ENCODE measurements around the gene S100PBP. TPM values are rescaled to one million over a fixed set of nuclear protein-coding genes. Genes with fewer than 3 reads are reported as not detected.
"Not testable (repeated sequence)": the region's sequence is repeated elsewhere in the genome, so short reads cannot be mapped to it uniquely, and the experiment has no call there.

Gene S100PBP
- total RNA-seq, 1 donor from 2014 or later, result 66.1 TPM

GRCh38 chr1:32901823-32902534 lies 84.5 kb downstream of the S100PBP start:
- TF ChIP-seq, protein P1, sequence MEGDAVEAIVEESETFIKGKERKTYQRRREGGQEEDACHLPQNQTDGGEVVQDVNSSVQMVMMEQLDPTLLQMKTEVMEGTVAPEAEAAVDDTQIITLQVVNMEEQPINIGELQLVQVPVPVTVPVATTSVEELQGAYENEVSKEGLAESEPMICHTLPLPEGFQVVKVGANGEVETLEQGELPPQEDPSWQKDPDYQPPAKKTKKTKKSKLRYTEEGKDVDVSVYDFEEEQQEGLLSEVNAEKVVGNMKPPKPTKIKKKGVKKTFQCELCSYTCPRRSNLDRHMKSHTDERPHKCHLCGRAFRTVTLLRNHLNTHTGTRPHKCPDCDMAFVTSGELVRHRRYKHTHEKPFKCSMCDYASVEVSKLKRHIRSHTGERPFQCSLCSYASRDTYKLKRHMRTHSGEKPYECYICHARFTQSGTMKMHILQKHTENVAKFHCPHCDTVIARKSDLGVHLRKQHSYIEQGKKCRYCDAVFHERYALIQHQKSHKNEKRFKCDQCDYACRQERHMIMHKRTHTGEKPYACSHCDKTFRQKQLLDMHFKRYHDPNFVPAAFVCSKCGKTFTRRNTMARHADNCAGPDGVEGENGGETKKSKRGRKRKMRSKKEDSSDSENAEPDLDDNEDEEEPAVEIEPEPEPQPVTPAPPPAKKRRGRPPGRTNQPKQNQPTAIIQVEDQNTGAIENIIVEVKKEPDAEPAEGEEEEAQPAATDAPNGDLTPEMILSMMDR (IDR thresholded peaks at IDR 0.05; ENCODE audit: unreplicated experiment), result no peak
- peaks cover 42% of the 10 kb centered on the region for H3K27me3 Mint-ChIP-seq
- H3K4me1 Mint-ChIP-seq (ENCODE audit: low read depth), result no peaks in the 10 kb centered on the region
- peak overlapping the region; percentile 78 for H3K4me3 Mint-ChIP-seq (ENCODE audit: low read depth)
- no peaks in the 10 kb centered on the region for H3K9me3 Mint-ChIP-seq (ENCODE audit: low read depth)
- no peaks in the 10 kb centered on the region for H3K36me3 Mint-ChIP-seq (ENCODE audit: insufficient read depth)
- DNase-seq (ENCODE audit: low spot score, unreplicated experiment), result no peak
- peak overlapping the region; percentile 64 for H3K27ac Mint-ChIP-seq

DNA sequence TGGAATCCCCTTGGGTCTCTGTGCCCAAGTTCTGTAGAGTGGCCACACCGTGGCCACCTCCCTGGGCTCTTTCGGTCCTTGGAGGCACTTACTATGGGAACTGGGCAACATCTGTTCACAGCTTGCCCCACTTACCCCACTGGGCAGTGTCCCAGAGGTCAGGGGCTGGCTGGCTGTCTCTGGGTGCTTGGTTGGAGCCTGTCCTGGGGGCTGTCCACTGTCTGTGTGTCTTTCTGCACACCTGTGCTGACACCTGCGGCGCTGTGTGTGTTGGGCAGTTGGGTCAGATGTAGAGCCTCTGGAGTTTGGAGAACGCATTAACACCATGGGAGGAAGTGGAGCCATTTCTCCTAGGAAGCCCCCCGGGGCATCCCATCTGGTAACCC lies 85.1 kb downstream of the S100PBP start:
- no peaks in the 10 kb centered on the region for H3K4me1 Mint-ChIP-seq (ENCODE audit: low read depth)
- H3K4me3 Mint-ChIP-seq (ENCODE audit: low read depth), result peak overlapping the region; percentile 65
- H3K27me3 Mint-ChIP-seq, result peaks cover 38% of the 10 kb centered on the region
- H3K36me3 Mint-ChIP-seq (ENCODE audit: insufficient read depth), result no peaks in the 10 kb centered on the region
- H3K9me3 Mint-ChIP-seq (ENCODE audit: low read depth), result no peaks in the 10 kb centered on the region
- TF ChIP-seq, protein P1 (IDR thresholded peaks at IDR 0.05; ENCODE audit: unreplicated experiment), result no peak
- H3K27ac Mint-ChIP-seq, result no peak overlapping the region
- DNase-seq (ENCODE audit: low spot score, unreplicated experiment), result no peak

GRCh38 chr1:32903991-32904785 lies 86.7 kb downstream of the S100PBP start:
- no peak for DNase-seq (ENCODE audit: low spot score, unreplicated experiment)
- H3K4me1 Mint-ChIP-seq (ENCODE audit: low read depth), result no peaks in the 10 kb centered on the region

DNA sequence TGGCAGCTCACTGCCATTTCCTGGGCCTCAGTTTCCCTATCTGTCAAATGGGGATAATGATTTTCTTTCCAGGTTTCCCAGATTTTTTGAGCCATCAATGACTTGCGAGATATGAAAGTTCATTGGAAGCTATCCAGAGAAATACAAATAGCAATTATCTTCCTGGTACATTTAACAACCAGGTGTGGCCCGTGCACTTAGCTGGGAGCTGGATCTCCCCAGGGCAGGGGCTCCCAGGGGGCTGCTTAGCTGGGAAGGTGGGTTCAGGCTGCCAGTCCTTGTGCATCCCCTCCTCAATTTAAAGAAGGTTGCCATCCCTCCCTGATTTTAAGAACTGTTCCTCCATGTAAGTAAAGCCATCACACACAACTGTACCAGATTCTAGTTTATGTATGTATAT lies 87.3 kb downstream of the S100PBP start:
- Mint-ChIP-seq H3K27me3 (peaks cover 24% of the 10 kb centered on the region), H3K4me1 (ENCODE audit: low read depth) (no peaks in the 10 kb centered on the region), H3K27ac (no peak overlapping the region), H3K36me3 (ENCODE audit: insufficient read depth) (no peaks in the 10 kb centered on the region), H3K4me3 (ENCODE audit: low read depth) (no peak overlapping the region), H3K9me3 (ENCODE audit: low read depth) (no peaks in the 10 kb centered on the region)
- DNase-seq (ENCODE audit: low spot score, unreplicated experiment), result no peak
- TF ChIP-seq, protein P1 (IDR thresholded peaks at IDR 0.05; ENCODE audit: unreplicated experiment), result no peak

More at GRCh38 chr1:32903991-32904785, 86.7 kb downstream of the S100PBP start:
- peaks cover 28% of the 10 kb centered on the region for H3K27me3 Mint-ChIP-seq
- no peak overlapping the region for H3K4me3 Mint-ChIP-seq (ENCODE audit: low read depth)
- TF ChIP-seq, protein P1 (IDR thresholded peaks at IDR 0.05; ENCODE audit: unreplicated experiment), result no peak
- no peaks in the 10 kb centered on the region for H3K9me3 Mint-ChIP-seq (ENCODE audit: low read depth)
- H3K36me3 Mint-ChIP-seq (ENCODE audit: insufficient read depth), result no peaks in the 10 kb centered on the region
- H3K27ac Mint-ChIP-seq, result no peak overlapping the region

GRCh38 chr1:32905588-32905987 lies 88.1 kb downstream of the S100PBP start:
- H3K27me3 Mint-ChIP-seq, result peaks cover 18% of the 10 kb centered on the region
- not testable (repeated sequence) for H3K4me3 Mint-ChIP-seq (ENCODE audit: low read depth); H3K27ac Mint-ChIP-seq; H3K36me3 Mint-ChIP-seq (ENCODE audit: insufficient read depth); DNase-seq (ENCODE audit: low spot score, unreplicated experiment); H3K4me1 Mint-ChIP-seq (ENCODE audit: low read depth); H3K9me3 Mint-ChIP-seq (ENCODE audit: low read depth)
